ENCODE measurements around the gene TMEM140. TPM values are rescaled to one million over a fixed set of nuclear protein-coding genes. Genes with fewer than 3 reads are reported as not detected.

TMEM140 gene
- total RNA-seq, 1 experiment from 2014 or later, result not detected

- peaks cover 20% of the 10 kb centered on the region for H3K9me3 ChIP-seq (ENCODE audit: low read depth, low read length, poor library complexity, severe bottlenecking)
- H3K36me3 ChIP-seq (ENCODE audit: insufficient read depth, low read length, poor library complexity, severe bottlenecking), result no peaks in the 10 kb centered on the region
- TF ChIP-seq CTCF (conservative IDR thresholded peaks at IDR 0.05; ENCODE audit: low read depth, low read length), result no peak
- TF ChIP-seq EZH2 (IDR thresholded peaks at IDR 0.05; ENCODE audit: borderline replicate concordance, low read depth, low read length, poor library complexity, severe bottlenecking), result no peak
- BruUV-seq (replicated peaks), result no TSS peak
- no peak overlapping the region for H3K27ac ChIP-seq (ENCODE audit: low read depth, low read length, poor library complexity, severe bottlenecking)
- H3K27me3 ChIP-seq (replicated peaks; ENCODE audit: insufficient read depth, low read depth, low read length, poor library complexity), result no peaks in the 10 kb centered on the region
- H3K4me1 ChIP-seq (ENCODE audit: insufficient read depth, low read length, poor library complexity, severe bottlenecking), result no peaks in the 10 kb centered on the region
- CTCF ChIA-PET, result no interaction called here
- DNase-seq (ENCODE audit: low spot score), result no peak
- intact Hi-C loops (cut with micrococcal nuclease; ENCODE audit: unreplicated experiment), result no loop called here
- no peak overlapping the region for H3K4me3 ChIP-seq (ENCODE audit: low read depth, low read length, poor library complexity, severe bottlenecking)
- POLR2A ChIA-PET (ENCODE audit: low non-redundant PET), result no interaction called here
These were observed 3.3 kb downstream of the TMEM140 start for GRCh38 chr7:135151132-135151531.

GRCh38 chr7:135151533-135151932, 3.7 kb downstream of the TMEM140 start:
- ChIA-PET CTCF (no interaction called here), POLR2A (ENCODE audit: low non-redundant PET) (no interaction called here)
- Histone ChIP-seq H3K4me3 (ENCODE audit: low read depth, low read length, poor library complexity, severe bottlenecking) (no peak overlapping the region), H3K4me1 (ENCODE audit: insufficient read depth, low read length, poor library complexity, severe bottlenecking) (no peaks in the 10 kb centered on the region), H3K27me3 (replicated peaks; ENCODE audit: insufficient read depth, low read depth, low read length, poor library complexity) (no peaks in the 10 kb centered on the region), H3K36me3 (ENCODE audit: insufficient read depth, low read length, poor library complexity, severe bottlenecking) (no peaks in the 10 kb centered on the region), H3K27ac (ENCODE audit: low read depth, low read length, poor library complexity, severe bottlenecking) (no peak overlapping the region), H3K9me3 (ENCODE audit: low read depth, low read length, poor library complexity, severe bottlenecking) (peaks cover 24% of the 10 kb centered on the region)
- DNase-seq (ENCODE audit: low spot score), result no peak
- TF ChIP-seq CTCF (conservative IDR thresholded peaks at IDR 0.05; ENCODE audit: low read depth, low read length), result no peak
- no peak for TF ChIP-seq EZH2 (IDR thresholded peaks at IDR 0.05; ENCODE audit: borderline replicate concordance, low read depth, low read length, poor library complexity, severe bottlenecking)
- intact Hi-C loops (cut with micrococcal nuclease; ENCODE audit: unreplicated experiment), result no loop called here
- no TSS peak for BruUV-seq (replicated peaks)

- CTCF ChIA-PET, result no interaction called here
- Histone ChIP-seq H3K9me3 (ENCODE audit: low read depth, low read length, poor library complexity, severe bottlenecking) (peaks cover 31% of the 10 kb centered on the region), H3K4me3 (ENCODE audit: low read depth, low read length, poor library complexity, severe bottlenecking) (no peak overlapping the region), H3K36me3 (ENCODE audit: insufficient read depth, low read length, poor library complexity, severe bottlenecking) (no peaks in the 10 kb centered on the region), H3K27me3 (replicated peaks; ENCODE audit: insufficient read depth, low read depth, low read length, poor library complexity) (no peaks in the 10 kb centered on the region), H3K27ac (ENCODE audit: low read depth, low read length, poor library complexity, severe bottlenecking) (no peak overlapping the region), H3K4me1 (ENCODE audit: insufficient read depth, low read length, poor library complexity, severe bottlenecking) (no peaks in the 10 kb centered on the region)
- POLR2A ChIA-PET (ENCODE audit: low non-redundant PET), result no interaction called here
- intact Hi-C loops (cut with micrococcal nuclease; ENCODE audit: unreplicated experiment), result no loop called here
- DNase-seq (ENCODE audit: low spot score), result no peak
- TF ChIP-seq CTCF (conservative IDR thresholded peaks at IDR 0.05; ENCODE audit: low read depth, low read length) (no peak), EZH2 (IDR thresholded peaks at IDR 0.05; ENCODE audit: borderline replicate concordance, low read depth, low read length, poor library complexity, severe bottlenecking) (no peak)
- no TSS peak for BruUV-seq (replicated peaks)
These were observed 4.6 kb downstream of the TMEM140 start for GRCh38 chr7:135152442-135152841.

All from A673 (cell line).